Esophagus (tissue), 2 donors: Measurements from ENCODE around the gene DUSP6. TPM values are rescaled to one million over a fixed set of nuclear protein-coding genes. Genes with fewer than 3 reads are reported as not detected.

Source experiments
- H3K27ac ChIP-seq, 2 donors: one replicate each; pipeline ENCODE4 v1.5.1; 2013; ENCODE audit warnings: low read depth in 2 of 2, mild to moderate bottlenecking in 2 of 2, inconsistent platforms in 1 of 2, low read length in 1 of 2, moderate library complexity in 1 of 2
- H3K27me3 ChIP-seq, 2 donors: one replicate each; pipeline ENCODE4 v1.6.1; 2013; ENCODE audit warnings: low read length in 2 of 2, control low read depth in 1 of 2, mild to moderate bottlenecking in 1 of 2; ENCODE audit not compliant: insufficient read depth in 2 of 2, control insufficient read depth in 1 of 2
- H3K36me3 ChIP-seq, 2 donors: one replicate each; pipeline ENCODE4 v1.6.1; 2013; ENCODE audit warnings: low read length in 1 of 2; ENCODE audit not compliant: control insufficient read depth in 2 of 2, insufficient read depth in 2 of 2
- H3K4me1 ChIP-seq, 2 donors: one replicate each; pipeline ENCODE4 v1.6.1; 2013; ENCODE audit warnings: low read length in 1 of 2; ENCODE audit not compliant: control insufficient read depth in 2 of 2, insufficient read depth in 2 of 2
- H3K4me3 ChIP-seq, 2 donors: one replicate each; pipeline ENCODE4 v1.5.1; 2013; ENCODE audit warnings: low read length in 2 of 2, mild to moderate bottlenecking in 2 of 2, low read depth in 1 of 2, moderate library complexity in 1 of 2
- H3K9me3 ChIP-seq, 2 donors: one replicate each; pipeline ENCODE4 v1.6.1; 2013; ENCODE audit warnings: mild to moderate bottlenecking in 2 of 2, low read depth in 1 of 2, low read length in 1 of 2, moderate library complexity in 1 of 2; ENCODE audit not compliant: control insufficient read depth in 2 of 2, insufficient read depth in 1 of 2
- WGBS, 2 donors: extraction: QIAGEN DNeasy Blood & Tissue Kit; methylation state at CpG; one replicate each; pipeline ENCODE4 v1.1.7; 2013; 5-methylcytosine and 5-hydroxymethylcytosine counted together
- polyA plus RNA-seq, 2 donors: library from polyadenylated mRNA; stranded (reverse); fragments of 200-250 nt; gene quantifications; one replicate each; pipeline ENCODE4 v1.2.3, GENCODE V29; 2013
- donor health status: healthy with polysubstance abuse.
- donor health status: Bipolar disorder and iron deficiency.

DUSP6 gene
- polyA plus RNA-seq, 2 donors = 3.8 to 9.2 TPM

- WGBS, 2 donors = 79 to 82% methylated on average over 9 of the region's 9 CpGs
- Histone ChIP-seq H3K9me3 (no peaks in the 10 kb centered on the region), H3K36me3 (no peaks in the 10 kb centered on the region), H3K27me3 (no peaks in the 10 kb centered on the region), H3K27ac (no peak overlapping the region), H3K4me3 (no peak overlapping the region), H3K4me1 (no peaks in the 10 kb centered on the region)
Observed at GRCh38 chr12:89326239-89327040, 25.9 kb downstream of the DUSP6 start.

DNA sequence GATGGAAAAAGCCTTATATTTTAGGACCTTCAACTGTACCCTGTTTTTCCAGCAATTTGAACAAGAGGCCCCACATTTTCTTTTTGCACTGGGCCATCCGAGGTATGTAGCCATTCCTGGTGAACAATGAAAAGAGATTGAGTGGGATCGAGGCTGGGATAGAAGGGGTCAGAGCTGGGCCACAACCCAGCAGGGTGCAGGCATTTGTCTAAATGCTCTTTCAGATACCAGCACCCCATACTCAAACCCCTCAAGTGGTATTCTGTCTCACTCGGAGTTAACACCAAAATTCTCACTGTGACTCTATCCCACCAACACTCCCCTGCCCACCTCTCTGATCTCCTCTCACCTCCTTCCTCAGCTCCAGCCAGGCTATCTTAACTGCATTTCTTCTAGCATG, 26.8 kb downstream of the DUSP6 start:
- Histone ChIP-seq H3K4me1 (no peaks in the 10 kb centered on the region), H3K27me3 (no peaks in the 10 kb centered on the region), H3K27ac (no peak overlapping the region), H3K4me3 (no peak overlapping the region), H3K9me3 (no peaks in the 10 kb centered on the region), H3K36me3 (no peaks in the 10 kb centered on the region)
- 88 to 95% methylated on average over 3 of the region's 3 CpGs for WGBS, 2 donors

GRCh38 chr12:89324437-89324836, 27.9 kb downstream of the DUSP6 start:
- Histone ChIP-seq H3K4me3 (no peak overlapping the region), H3K27ac (no peak overlapping the region), H3K36me3 (no peaks in the 10 kb centered on the region), H3K4me1 (no peaks in the 10 kb centered on the region), H3K27me3 (no peaks in the 10 kb centered on the region), H3K9me3 (no peaks in the 10 kb centered on the region)
- WGBS, 2 donors = 82 to 83% methylated on average over 7 of the region's 7 CpGs

DNA sequence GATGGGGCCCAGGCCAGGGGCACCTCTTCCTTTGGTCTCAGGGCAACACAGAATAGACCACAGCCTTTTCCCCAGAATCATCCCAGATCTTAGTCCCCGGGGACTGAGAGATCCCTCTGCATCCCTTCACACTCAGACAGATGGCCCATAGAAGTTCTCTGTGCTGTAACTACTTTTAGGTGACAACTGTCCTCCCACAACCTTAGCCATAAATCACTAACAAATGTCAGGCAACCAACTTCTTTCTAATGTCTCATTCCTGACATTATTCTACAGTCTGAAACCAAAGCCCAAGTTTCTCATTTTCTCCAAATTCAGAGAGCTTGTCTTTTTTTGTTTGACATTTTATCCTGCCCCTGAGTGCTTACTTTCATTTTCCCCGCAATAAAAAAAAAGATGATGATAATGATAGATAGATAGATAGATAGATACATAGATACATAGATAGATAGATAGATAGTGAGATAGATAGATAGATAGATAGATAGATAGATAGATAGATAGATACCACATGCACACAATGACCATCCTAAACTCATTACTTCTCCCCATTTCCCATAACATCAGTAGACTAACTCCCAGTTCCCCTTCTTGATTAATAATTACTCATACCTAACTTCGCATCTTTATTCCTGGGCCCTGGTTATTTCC, 28.6 kb downstream of the DUSP6 start:
- H3K4me3 ChIP-seq = no peak overlapping the region
- no peaks in the 10 kb centered on the region for H3K36me3 ChIP-seq
- no peaks in the 10 kb centered on the region for H3K27me3 ChIP-seq
- no peaks in the 10 kb centered on the region for H3K4me1 ChIP-seq
- WGBS, 2 donors = 88 to 97% methylated on average over 3 of the region's 3 CpGs
- no peaks in the 10 kb centered on the region for H3K9me3 ChIP-seq
- H3K27ac ChIP-seq = no peak overlapping the region

GRCh38 chr12:89320735-89321134, 31.6 kb downstream of the DUSP6 start:
- Histone ChIP-seq H3K27me3 (no peaks in the 10 kb centered on the region), H3K9me3 (no peaks in the 10 kb centered on the region), H3K4me3 (no peak overlapping the region), H3K4me1 (no peaks in the 10 kb centered on the region), H3K36me3 (no peaks in the 10 kb centered on the region), H3K27ac (no peak overlapping the region)
- WGBS, 2 donors = 97 to 100% methylated on average over 1 of the region's 1 CpG

DNA sequence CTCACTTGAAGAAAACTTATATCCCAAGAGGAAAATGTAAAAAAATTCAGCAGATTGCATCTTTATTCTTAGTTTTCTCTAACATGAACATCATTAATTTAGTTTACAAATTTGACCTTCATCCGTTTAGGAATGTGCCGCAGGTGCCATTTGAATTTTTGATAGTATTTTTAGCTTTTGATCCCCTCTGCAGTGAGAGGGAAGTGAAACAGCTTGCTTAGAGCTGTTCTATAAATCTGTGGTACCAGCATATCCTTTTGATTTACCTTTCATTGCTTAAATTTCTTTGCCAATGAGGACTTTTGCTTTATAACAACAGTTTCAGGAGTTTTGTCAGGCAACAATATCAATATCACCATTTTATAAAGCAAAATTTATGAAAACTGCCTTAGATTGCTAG, 32.7 kb downstream of the DUSP6 start:
- H3K4me1 ChIP-seq = no peaks in the 10 kb centered on the region
- H3K27ac ChIP-seq = no peak overlapping the region
- no peaks in the 10 kb centered on the region for H3K27me3 ChIP-seq
- no peaks in the 10 kb centered on the region for H3K9me3 ChIP-seq
- H3K36me3 ChIP-seq = no peaks in the 10 kb centered on the region
- H3K4me3 ChIP-seq = no peak overlapping the region
- 82 to 85% methylated on average over 2 of the region's 2 CpGs for WGBS, 2 donors

DNA sequence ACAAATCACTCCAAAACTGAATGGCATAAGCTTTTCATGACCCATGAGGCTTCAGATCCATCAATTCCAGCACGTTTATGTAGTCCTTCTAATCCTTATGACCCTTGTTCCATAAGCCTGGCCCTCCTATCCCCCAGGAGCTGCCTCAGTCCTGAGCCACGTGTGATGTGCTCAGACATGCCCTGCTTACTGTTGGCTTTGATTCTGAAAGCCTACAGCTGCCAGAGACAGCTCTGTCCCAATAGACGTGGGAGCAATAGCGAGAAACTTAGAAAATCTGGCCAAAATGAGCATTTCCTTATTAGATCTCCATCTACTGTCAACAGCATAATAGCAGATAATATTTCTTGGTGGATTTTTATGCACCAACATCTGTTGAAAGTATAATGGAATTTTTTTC, 33.2 kb downstream of the DUSP6 start:
- Histone ChIP-seq H3K4me1 (no peaks in the 10 kb centered on the region), H3K27ac (no peak overlapping the region), H3K27me3 (no peaks in the 10 kb centered on the region), H3K4me3 (no peak overlapping the region), H3K36me3 (no peaks in the 10 kb centered on the region), H3K9me3 (no peaks in the 10 kb centered on the region)
- 27 to 39% methylated on average over 4 of the region's 4 CpGs for WGBS, 2 donors

GRCh38 chr12:89316705-89317139, 35.6 kb downstream of the DUSP6 start:
- H3K9me3 ChIP-seq = no peaks in the 10 kb centered on the region
- no peaks in the 10 kb centered on the region for H3K4me1 ChIP-seq
- H3K27me3 ChIP-seq = no peaks in the 10 kb centered on the region
- H3K4me3 ChIP-seq = no peak overlapping the region
- 49 to 53% methylated on average over 4 of the region's 4 CpGs for WGBS, 2 donors
- H3K36me3 ChIP-seq = no peaks in the 10 kb centered on the region
- H3K27ac ChIP-seq = no peak overlapping the region

- no peak overlapping the region for H3K27ac ChIP-seq
- no peaks in the 10 kb centered on the region for H3K4me1 ChIP-seq
- H3K36me3 ChIP-seq = no peaks in the 10 kb centered on the region
- no peaks in the 10 kb centered on the region for H3K27me3 ChIP-seq
- H3K9me3 ChIP-seq = no peaks in the 10 kb centered on the region
- H3K4me3 ChIP-seq = no peak overlapping the region
- 86 to 91% methylated on average over 3 of the region's 3 CpGs for WGBS, 2 donors
Observed at GRCh38 chr12:89314060-89314761, 38.1 kb downstream of the DUSP6 start.
